HG03039 (cell line): ENCODE results near the gene JAKMIP1.

Source experiments
- ATAC-seq: cut with Tn5 transposase; IDR thresholded peaks from one replicate; pipeline ENCODE4 v1.9.1; 2021; ENCODE audit warnings: mild to moderate bottlenecking, moderate library complexity; ENCODE audit not compliant: unreplicated experiment

Gene JAKMIP1

DNA sequence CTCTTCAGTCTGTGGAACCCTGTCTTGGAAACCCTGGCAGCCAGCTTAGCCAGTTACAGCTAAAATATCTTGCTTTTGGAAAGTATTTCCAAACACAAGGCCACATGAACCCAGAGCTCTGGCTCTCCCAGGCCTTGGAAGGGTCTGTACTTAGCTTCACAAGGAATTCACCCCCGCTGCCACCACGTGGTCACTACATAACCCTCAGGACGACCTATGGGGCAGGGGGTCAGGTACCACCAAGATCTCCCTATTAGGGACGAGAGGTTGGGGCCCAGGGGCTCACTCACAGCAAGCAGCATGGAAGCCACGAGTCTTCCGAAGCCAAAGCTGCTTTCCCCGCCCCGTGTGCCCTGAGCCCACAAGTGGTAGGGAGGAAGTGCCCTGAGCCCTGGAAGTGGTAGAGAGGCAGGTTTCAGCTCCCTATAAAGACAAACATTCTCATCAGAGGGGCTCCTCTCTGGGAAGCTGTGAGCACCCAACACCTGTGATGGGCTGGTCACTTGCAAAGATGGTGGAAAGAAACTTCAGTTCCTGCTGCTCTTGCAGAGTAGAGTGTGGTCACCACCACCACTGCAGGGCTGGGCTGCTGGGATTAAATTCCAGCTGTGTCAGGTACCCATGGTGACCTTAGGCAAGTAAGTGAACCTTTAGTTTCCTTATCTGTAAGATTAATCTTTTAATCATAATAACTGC is 4.7 kb upstream of the JAKMIP1 start:
- no peak for ATAC-seq

- ATAC-seq: no peak
These were observed 3.7 kb upstream of the JAKMIP1 start for GRCh38 chr4:6204098-6204497.

DNA sequence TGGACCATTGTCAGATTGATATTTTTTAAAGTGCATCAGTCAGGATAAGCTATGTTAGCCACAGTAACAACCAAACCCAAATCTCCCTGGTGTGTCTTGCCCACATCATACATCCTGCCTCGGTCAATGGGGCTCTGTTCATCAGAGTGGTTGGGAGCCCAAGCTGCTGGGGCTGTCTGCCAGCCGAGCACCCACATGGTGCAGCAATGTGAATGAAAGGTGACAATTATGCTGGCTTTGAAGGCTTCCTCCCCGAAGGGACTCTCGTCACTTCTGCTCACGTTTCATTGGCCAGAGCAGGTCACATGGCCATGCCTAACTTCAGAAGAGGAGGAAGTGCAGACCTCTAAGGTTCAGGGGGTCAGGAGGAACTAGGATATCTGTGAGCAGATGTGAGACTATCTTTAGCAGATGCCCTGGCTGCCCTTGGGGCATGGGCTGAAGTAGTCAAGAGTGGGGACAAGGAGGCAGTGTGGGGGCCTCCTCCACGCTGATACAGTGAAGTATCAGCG is 1.3 kb upstream of the JAKMIP1 start:
- no peak for ATAC-seq

GRCh38 chr4:6200922-6201362 is 593 bp upstream of the JAKMIP1 start:
- ATAC-seq: no peak

- no peak for ATAC-seq
These were observed 877 bp downstream of the JAKMIP1 start for GRCh38 chr4:6199422-6199921.

- no peak for ATAC-seq
These were observed 1.5 kb downstream of the JAKMIP1 start for GRCh38 chr4:6198768-6199421.

GRCh38 chr4:6198278-6198677 is 2.1 kb downstream of the JAKMIP1 start:
- ATAC-seq: no peak

GRCh38 chr4:6197433-6198174 is 2.7 kb downstream of the JAKMIP1 start:
- no peak for ATAC-seq

DNA sequence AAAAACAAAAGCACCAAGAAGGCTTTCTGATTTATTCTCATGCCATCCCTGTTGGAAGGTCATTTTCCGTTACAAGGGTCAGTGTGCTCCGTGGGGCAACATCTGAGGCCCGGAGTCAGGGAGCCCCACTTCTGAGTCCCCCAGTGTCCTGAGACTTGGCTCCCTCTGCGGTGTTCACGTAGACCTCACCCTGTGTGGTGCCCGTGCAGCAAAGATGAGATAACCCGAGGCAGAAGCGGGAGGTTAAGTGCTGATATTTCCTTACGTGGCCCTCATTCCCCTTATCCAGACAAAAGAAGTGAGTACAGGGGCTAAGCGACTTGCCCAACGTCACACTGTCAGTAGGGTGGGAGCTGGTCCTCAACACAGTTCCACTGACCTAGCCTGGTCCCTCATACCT is 3.5 kb downstream of the JAKMIP1 start:
- no peak for ATAC-seq

GRCh38 chr4:6196324-6196723 is 4.0 kb downstream of the JAKMIP1 start:
- no peak for ATAC-seq

DNA sequence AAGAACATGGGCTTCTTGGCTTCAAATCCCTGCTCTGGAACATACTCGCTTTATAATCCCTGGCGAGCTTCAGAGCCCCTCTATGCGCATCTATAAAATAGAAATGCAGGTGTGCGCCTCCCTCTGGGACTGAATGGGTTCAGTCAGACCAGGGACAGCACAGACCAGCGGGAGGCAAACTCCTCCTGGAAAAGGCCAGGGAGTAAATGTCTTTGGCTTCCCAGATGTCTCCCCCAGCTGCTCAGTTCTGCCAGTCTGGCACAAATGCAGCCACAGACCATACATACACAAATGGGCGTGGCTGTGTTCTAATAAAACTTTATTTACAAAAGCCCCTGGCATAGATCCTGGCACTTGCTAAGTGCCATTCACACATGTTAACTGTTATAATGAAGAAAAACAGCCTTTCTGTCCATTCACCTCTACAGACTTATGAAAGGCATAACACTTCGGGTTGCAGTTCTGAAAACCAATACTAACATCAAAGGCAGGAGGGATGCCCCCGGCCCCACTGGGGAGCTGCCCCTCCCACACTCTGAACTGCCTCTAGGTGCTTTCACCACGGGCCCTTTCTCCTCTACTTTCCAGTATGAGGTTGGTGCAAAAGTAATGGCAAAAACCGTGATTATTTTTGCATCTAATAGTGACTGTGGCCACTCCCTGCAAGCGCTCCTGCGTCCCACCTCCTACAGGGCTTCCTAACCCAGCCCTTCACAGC is 4.6 kb downstream of the JAKMIP1 start:
- ATAC-seq: no peak

GRCh38 chr4:6194458-6195195 is 5.7 kb downstream of the JAKMIP1 start:
- ATAC-seq: no peak

- ATAC-seq: no peak
These were observed 7.0 kb downstream of the JAKMIP1 start for GRCh38 chr4:6193399-6193798.

DNA sequence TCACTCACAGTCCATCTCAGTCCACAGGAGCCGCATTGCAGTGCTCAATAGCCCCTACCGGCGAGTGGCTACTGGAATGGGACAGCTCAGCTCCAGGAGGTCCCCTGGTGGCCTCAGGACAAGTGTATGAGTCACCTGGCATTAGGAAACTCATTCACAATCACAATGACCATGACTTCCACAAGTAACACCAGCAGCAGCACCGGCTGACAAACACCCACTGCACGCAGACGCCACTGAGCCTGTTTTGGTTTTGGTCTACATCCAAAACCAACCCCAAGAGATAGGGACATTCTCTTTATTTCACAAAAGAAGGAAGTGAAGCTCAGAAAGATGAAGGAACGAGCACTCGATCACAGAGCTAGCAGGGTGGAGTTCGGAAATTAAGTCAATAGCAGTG is 8.1 kb downstream of the JAKMIP1 start:
- no peak for ATAC-seq

DNA sequence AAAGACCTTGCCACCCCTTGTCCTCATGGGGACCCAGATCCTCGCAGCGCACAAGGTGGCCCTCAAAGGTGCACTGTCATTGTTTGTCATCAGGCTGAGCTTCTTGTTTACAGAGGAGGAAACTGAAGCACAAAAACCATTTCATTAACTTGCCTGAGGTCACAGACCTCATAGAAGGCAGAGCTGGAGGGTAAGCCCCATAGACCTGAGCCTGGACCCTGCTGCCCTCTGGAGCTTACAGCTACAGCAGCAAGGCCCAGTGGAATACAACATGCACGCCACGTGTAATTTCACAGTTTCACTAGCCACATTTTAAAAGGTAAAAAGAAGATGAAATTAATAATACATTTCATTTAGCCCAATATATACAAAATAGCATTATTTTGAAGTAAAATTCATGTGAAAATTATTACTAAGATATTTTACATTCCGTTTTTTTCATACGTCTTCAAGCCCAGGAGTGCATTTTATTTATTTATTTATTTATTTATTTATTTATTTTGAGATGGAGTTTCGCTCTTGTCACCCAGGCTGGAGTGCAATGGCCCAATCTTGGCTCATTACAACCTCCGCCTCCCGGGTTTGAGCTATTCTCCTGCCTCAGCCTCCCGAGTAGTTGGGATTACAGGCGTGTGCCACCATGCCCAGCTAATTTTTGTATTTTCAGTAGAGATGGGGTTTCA is 8.8 kb downstream of the JAKMIP1 start:
- no peak for ATAC-seq

- ATAC-seq: no peak
These were observed 9.9 kb downstream of the JAKMIP1 start for GRCh38 chr4:6190486-6190885.

DNA sequence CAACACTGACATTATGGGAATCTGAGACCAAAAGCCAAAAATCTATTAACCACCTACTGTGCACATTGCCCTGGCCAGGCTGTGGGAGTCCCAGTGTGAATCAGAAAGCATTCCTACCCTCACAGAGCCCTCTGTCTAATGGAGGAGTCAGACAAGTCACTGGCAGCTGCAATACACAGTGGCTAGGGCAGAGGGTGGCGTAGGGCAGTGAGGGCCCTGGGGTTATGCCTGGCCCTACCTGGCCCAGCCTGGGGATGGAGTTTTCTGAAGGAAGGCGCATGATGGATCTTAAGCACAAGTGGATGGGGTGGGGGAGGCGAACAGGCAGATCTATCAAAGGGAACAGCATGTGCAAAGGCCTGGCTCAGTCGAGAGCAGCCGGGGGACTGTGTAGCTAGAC is 10.8 kb downstream of the JAKMIP1 start:
- no peak for ATAC-seq

DNA sequence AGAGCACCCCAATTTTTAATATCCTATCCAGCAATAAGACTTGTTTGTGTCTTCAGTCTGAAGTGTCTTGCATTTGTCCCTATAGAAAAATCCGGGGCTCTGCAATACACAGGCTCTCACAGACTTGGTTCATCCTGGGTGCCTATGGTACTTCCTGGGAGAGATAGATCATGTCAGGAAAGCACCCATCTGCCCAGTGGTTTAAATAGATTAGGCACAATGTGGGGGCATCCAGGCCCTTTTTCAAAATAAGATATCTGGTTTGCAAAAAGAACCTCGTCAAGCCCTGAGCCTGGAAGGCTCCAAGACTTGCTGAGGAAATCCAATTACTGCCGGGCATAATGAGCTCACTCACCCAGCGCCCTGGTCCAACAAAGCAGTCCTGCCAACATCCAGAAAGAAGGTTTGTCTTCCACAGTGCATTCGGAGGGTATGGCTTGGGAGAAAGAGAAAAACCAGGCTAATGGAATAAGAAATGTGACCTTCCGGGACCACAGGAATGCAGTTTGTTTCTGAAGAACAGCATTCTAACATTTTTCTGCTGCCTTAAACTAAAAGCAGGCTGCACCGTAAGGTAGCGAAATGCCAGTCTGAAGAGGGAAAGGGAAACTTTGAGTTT is 11.6 kb downstream of the JAKMIP1 start:
- ATAC-seq: no peak

- ATAC-seq: no peak
These were observed 16.2 kb downstream of the JAKMIP1 start for GRCh38 chr4:6184169-6184568.
